OCI-LY1 (cell line): ENCODE data around the gene PLTP.

Experiments
- H2AFZ ChIP-seq: fragments of 200-600 bp; sonication (generic), shearing (Covaris generic); 2 replicates; pipeline ENCODE4 v1.6.0; 2014; ENCODE audit warnings: antibody characterized with exemption, mild to moderate bottlenecking, low read length
- H3F3A ChIP-seq: fragments of 200-600 bp; sonication (generic), shearing (Covaris generic); 2 replicates; pipeline ENCODE4 v1.6.0; 2014; ENCODE audit warnings: mild to moderate bottlenecking, antibody characterized with exemption, low read length, moderate library complexity; ENCODE audit not compliant: insufficient read depth
- H3K27ac ChIP-seq: fragments of 200-600 bp; sonication (generic); 2 replicates; pipeline ENCODE4 v1.5.1; 2014; ENCODE audit warnings: low read length, mixed run types, mild to moderate bottlenecking, low read depth; ENCODE audit not compliant: poor library complexity, severe bottlenecking
- H3K27me3 ChIP-seq: fragments of 200-600 bp; sonication (generic); 2 replicates; pipeline ENCODE4 v1.6.0; 2014; ENCODE audit warnings: antibody characterized with exemption, mild to moderate bottlenecking, low read length, moderate library complexity; ENCODE audit not compliant: insufficient read depth
- H3K36me3 ChIP-seq: fragments of 200-600 bp; sonication (generic); 2 replicates; pipeline ENCODE4 v1.6.1; 2014; ENCODE audit warnings: mild to moderate bottlenecking, antibody characterized with exemption, low read length, moderate library complexity, mixed read lengths; ENCODE audit not compliant: insufficient read depth
- H3K4me1 ChIP-seq: fragments of 200-600 bp; sonication (generic); 2 replicates; pipeline ENCODE4 v1.5.1; 2014; ENCODE audit warnings: mild to moderate bottlenecking, low read length, moderate library complexity; ENCODE audit not compliant: insufficient read depth, severe bottlenecking
- H3K4me2 ChIP-seq: fragments of 200-600 bp; sonication (generic), shearing (Covaris generic); 2 replicates; pipeline ENCODE4 v1.6.1; 2014; ENCODE audit warnings: low read length
- H3K4me3 ChIP-seq: fragments of 200-600 bp; sonication (generic); 2 replicates; pipeline ENCODE4 v1.5.1; 2014; ENCODE audit warnings: low read length, low read depth, mild to moderate bottlenecking, mixed read lengths; ENCODE audit not compliant: poor library complexity, severe bottlenecking
- H3K79me2 ChIP-seq: fragments of 200-600 bp; shearing (Covaris generic); 2 replicates; pipeline ENCODE4 v1.6.1; 2016; ENCODE audit warnings: mixed run types, low read length, mixed read lengths; ENCODE audit not compliant: insufficient read depth
- H3K9ac ChIP-seq: fragments of 200-600 bp; sonication (generic), shearing (Covaris generic); 2 replicates; pipeline ENCODE4 v1.6.1; 2014; ENCODE audit warnings: mild to moderate bottlenecking, low read length, mixed read lengths
- H3K9me2 ChIP-seq: fragments of 200-600 bp; sonication (generic), shearing (Covaris generic); 2 replicates; pipeline ENCODE4 v1.6.1; 2014; ENCODE audit warnings: low read depth, mild to moderate bottlenecking, low read length, mixed read lengths
- H3K9me3 ChIP-seq: fragments of 200-600 bp; shearing (Covaris generic); 2 replicates; pipeline ENCODE4 v1.6.1; 2014; ENCODE audit warnings: low read length, mixed read lengths
- H4K20me1 ChIP-seq: fragments of 200-600 bp; sonication (generic), shearing (Covaris generic); 2 replicates; pipeline ENCODE4 v1.6.0; 2016; ENCODE audit warnings: mild to moderate bottlenecking, low read length; ENCODE audit not compliant: insufficient read depth
- EZH2 ChIP-seq: fragments of 200-600 bp; sonication (generic), shearing (Covaris generic); IDR thresholded peaks from 2 replicates; pipeline ENCODE4 v1.8.0; 2017; ENCODE audit warnings: borderline replicate concordance, mixed run types, mild to moderate bottlenecking, antibody characterized with exemption, low read length, moderate library complexity, mixed read lengths
- TF ChIP-seq, protein P1 (sequence below): fragments of 200-600 bp; sonication (generic), shearing (Covaris generic); IDR thresholded peaks from 2 replicates; pipeline ENCODE4 v1.5.1; 2017; ENCODE audit warnings: mild to moderate bottlenecking, antibody characterized with exemption, low read length, moderate library complexity, mixed read lengths

Gene PLTP

DNA sequence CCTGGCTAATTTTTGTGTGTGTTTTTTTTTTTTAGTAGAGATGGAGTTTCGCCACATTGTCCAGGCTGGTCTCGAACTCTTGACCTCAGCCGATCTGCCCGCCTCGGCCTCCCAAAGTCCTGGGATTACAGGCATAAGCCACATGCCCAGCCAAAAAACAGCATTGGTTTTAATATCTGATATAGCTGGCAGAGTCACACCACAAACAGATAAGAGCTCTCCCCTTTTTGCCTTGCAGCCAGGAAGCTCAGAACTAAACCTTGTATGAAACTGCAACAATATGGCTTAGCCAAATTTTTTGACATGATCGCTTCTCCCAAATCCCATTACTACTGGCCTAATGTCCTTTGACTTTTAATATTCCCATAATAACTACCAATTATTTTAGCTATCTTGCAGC lies 59.6 kb downstream of the PLTP start:
- no peak overlapping the region for H3K4me2 ChIP-seq
- H3F3A ChIP-seq = no peaks in the 10 kb centered on the region
- no peak overlapping the region for H2AFZ ChIP-seq
- H4K20me1 ChIP-seq = no peaks in the 10 kb centered on the region
- no peak overlapping the region for H3K4me3 ChIP-seq
- H3K4me1 ChIP-seq = peaks cover 11% of the 10 kb centered on the region
- H3K79me2 ChIP-seq = peaks cover 7% of the 10 kb centered on the region; the same call in 1 of the 2 replicates
- H3K9ac ChIP-seq = no peak overlapping the region
- H3K9me2 ChIP-seq = no peaks in the 10 kb centered on the region
- H3K9me3 ChIP-seq = no peaks in the 10 kb centered on the region
- no peaks in the 10 kb centered on the region for H3K27me3 ChIP-seq
- TF ChIP-seq EZH2 = no peak
- TF ChIP-seq, protein P1, sequence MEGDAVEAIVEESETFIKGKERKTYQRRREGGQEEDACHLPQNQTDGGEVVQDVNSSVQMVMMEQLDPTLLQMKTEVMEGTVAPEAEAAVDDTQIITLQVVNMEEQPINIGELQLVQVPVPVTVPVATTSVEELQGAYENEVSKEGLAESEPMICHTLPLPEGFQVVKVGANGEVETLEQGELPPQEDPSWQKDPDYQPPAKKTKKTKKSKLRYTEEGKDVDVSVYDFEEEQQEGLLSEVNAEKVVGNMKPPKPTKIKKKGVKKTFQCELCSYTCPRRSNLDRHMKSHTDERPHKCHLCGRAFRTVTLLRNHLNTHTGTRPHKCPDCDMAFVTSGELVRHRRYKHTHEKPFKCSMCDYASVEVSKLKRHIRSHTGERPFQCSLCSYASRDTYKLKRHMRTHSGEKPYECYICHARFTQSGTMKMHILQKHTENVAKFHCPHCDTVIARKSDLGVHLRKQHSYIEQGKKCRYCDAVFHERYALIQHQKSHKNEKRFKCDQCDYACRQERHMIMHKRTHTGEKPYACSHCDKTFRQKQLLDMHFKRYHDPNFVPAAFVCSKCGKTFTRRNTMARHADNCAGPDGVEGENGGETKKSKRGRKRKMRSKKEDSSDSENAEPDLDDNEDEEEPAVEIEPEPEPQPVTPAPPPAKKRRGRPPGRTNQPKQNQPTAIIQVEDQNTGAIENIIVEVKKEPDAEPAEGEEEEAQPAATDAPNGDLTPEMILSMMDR = no peak
- no peak overlapping the region for H3K27ac ChIP-seq
- peaks cover 15% of the 10 kb centered on the region; the same call in 1 of the 2 replicates for H3K36me3 ChIP-seq

DNA sequence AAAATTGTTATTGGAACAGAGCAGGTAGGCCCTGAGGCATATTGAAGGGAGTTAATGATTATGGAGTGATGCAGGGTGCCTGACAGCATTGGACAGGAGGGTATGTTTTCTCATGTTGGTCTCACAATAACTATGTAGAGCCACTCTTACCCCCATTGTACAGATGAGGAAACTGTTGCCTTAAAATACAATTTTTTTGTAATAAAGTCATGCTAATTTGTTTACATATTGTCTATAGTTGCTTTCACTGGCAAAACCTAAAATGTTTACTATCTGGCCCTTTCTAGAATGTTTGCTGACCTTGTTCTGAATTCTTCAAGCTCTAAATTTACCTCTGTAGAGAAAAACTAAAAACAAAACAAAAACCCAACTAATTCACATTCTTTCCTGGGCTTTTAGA lies 60.5 kb downstream of the PLTP start:
- Histone ChIP-seq H3K36me3 (peaks cover 17% of the 10 kb centered on the region; the same call in 1 of the 2 replicates), H3K4me1 (peaks cover 9% of the 10 kb centered on the region), H3K27me3 (no peaks in the 10 kb centered on the region), H3K4me2 (no peak overlapping the region), H3K79me2 (peaks cover 7% of the 10 kb centered on the region; the same call in 1 of the 2 replicates), H3K27ac (no peak overlapping the region), H3K9ac (no peak overlapping the region), H3K9me3 (no peaks in the 10 kb centered on the region), H3K4me3 (no peak overlapping the region), H3K9me2 (no peaks in the 10 kb centered on the region), H2AFZ (no peak overlapping the region), H4K20me1 (no peaks in the 10 kb centered on the region), H3F3A (no peaks in the 10 kb centered on the region)
- TF ChIP-seq EZH2 = no peak
- TF ChIP-seq, protein P1 = no peak

DNA sequence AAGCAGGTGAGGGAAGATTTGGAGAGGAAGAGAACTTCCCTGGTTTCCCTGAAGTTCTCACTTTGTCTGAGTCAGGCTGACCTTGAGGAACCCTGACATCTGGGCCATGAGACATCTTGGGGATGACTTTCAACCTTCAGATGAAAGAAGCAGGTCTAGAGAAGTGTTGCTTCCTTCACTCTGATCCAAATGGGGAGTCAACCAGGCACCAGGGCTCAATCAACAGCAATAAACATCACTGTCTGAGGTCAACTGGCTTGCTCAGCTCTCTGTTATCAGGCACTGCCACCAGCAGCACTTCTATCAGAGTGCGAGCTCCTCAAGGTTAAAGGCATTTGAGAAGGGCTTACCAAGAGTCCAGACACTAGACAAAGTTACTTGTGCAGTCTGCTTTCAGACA lies 61.0 kb downstream of the PLTP start:
- H3K27me3 ChIP-seq = no peaks in the 10 kb centered on the region
- no peak overlapping the region for H2AFZ ChIP-seq
- peaks cover 4% of the 10 kb centered on the region for H3K4me1 ChIP-seq
- no peaks in the 10 kb centered on the region for H3K9me2 ChIP-seq
- no peak overlapping the region for H3K4me2 ChIP-seq
- no peak overlapping the region for H3K4me3 ChIP-seq
- H3K79me2 ChIP-seq = peaks cover 3% of the 10 kb centered on the region; the same call in 1 of the 2 replicates
- no peaks in the 10 kb centered on the region for H4K20me1 ChIP-seq
- H3K9me3 ChIP-seq = no peaks in the 10 kb centered on the region
- no peak overlapping the region for H3K27ac ChIP-seq
- H3F3A ChIP-seq = no peaks in the 10 kb centered on the region
- no peak overlapping the region for H3K9ac ChIP-seq
- peaks cover 23% of the 10 kb centered on the region; the same call in 1 of the 2 replicates for H3K36me3 ChIP-seq
- TF ChIP-seq, protein P1 = no peak
